Measurements from ENCODE around the gene TKT. TPM values are rescaled to one million over a fixed set of nuclear protein-coding genes. Genes with fewer than 3 reads are reported as not detected.

Gene TKT
- total RNA-seq, 1 donor from 2014 or later = 374 TPM

DNA sequence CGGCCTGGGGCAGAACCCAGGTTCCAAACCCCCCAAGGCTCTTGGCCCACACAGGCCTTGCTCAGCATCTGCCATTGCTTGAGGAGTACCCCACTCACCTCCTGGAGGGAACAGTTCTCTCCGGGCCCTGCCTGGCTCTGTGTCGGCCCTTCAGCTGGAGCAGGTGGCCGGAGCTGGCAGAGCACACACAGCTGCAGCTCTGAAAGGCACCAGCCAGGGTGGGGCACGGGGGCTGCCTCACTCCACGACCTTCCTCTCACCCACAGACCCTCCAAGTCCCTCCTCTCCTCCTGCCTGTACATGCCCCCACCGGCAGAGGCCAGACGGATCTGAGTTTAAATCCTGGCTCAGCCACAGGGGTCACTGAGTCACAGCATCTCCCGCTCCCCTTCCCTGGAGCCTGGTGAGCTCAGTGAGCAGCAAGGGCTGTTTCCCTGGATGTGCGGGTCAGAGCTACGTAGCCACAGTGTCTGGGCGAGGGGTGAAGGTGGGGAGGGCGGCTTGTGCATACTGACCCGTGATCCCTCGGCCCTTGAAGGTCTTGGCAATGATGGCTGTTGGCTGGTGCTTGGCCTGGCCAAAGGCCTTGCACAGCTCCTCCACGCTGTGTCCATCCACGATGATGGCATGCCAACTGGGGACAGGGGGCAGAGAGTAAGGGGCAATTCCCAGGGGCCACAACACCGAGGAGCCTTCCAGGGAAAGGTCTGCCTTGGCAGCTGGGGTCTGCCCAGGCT is 23.0 kb downstream of the TKT start:
- H3K27ac Mint-ChIP-seq = no peak overlapping the region
- H3K4me1 Mint-ChIP-seq (ENCODE audit: low read depth) = peaks cover 7% of the 10 kb centered on the region
- H3K9me3 Mint-ChIP-seq = no peaks in the 10 kb centered on the region
- peaks cover 64% of the 10 kb centered on the region for H3K36me3 Mint-ChIP-seq (ENCODE audit: low read depth)
- no peak overlapping the region for H3K4me3 Mint-ChIP-seq (ENCODE audit: low read depth)
- intact Hi-C loops (cut with micrococcal nuclease) = no loop called here
- DNase-seq (ENCODE audit: low spot score) = no peak
- no peaks in the 10 kb centered on the region for H3K27me3 Mint-ChIP-seq (ENCODE audit: low read depth)

- H3K4me1 Mint-ChIP-seq (ENCODE audit: low read depth) = peaks cover 6% of the 10 kb centered on the region
- no peak for DNase-seq (ENCODE audit: low spot score)
- H3K27ac Mint-ChIP-seq = no peak overlapping the region
- no peaks in the 10 kb centered on the region for H3K27me3 Mint-ChIP-seq (ENCODE audit: low read depth)
- H3K9me3 Mint-ChIP-seq = no peaks in the 10 kb centered on the region
- intact Hi-C loops (cut with micrococcal nuclease) = no loop called here
- H3K36me3 Mint-ChIP-seq (ENCODE audit: low read depth) = peaks cover 68% of the 10 kb centered on the region
- no peak overlapping the region for H3K4me3 Mint-ChIP-seq (ENCODE audit: low read depth)
Observed at GRCh38 chr3:53231532-53232511, 24.0 kb downstream of the TKT start.

GRCh38 chr3:53230789-53231188 is 25.0 kb downstream of the TKT start:
- Mint-ChIP-seq H3K4me3 (ENCODE audit: low read depth) (no peak overlapping the region), H3K27me3 (ENCODE audit: low read depth) (no peaks in the 10 kb centered on the region), H3K27ac (no peak overlapping the region), H3K4me1 (ENCODE audit: low read depth) (peaks cover 3% of the 10 kb centered on the region), H3K9me3 (no peaks in the 10 kb centered on the region), H3K36me3 (ENCODE audit: low read depth) (peaks cover 74% of the 10 kb centered on the region)
- DNase-seq (ENCODE audit: low spot score) = no peak
- intact Hi-C loops (cut with micrococcal nuclease) = no loop called here

DNA sequence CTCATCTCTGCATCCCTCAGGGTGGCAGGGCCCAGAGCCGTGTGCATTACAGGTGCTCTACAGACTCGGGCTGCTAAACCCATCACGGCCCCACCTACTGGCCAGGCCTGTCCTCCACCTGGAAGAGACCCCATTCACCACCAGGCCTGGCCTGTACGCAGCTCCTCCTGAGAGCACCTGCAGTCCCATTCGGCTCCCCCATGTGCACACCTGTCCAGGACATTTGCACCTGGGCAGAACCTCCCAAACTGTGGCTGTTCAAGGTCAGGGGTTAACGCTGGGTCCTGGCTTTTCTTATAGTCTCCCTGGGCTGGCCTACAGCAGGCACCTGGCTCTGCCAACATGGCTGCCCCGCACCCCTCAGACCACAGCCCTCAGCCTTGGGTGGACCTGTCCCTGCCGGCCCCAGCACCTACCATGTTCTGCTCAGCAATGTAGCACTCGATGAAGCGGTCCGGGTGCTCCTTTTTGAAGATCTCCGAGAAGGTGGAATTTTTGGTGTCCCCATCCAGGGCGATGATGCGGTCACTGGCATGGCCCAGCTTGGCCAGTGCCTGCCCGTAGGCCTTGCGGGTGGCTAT is 25.7 kb downstream of the TKT start:
- Mint-ChIP-seq H3K27me3 (ENCODE audit: low read depth) (no peaks in the 10 kb centered on the region), H3K4me3 (ENCODE audit: low read depth) (no peak overlapping the region), H3K27ac (no peak overlapping the region), H3K4me1 (ENCODE audit: low read depth) (peaks cover under 1% of the 10 kb centered on the region), H3K9me3 (no peaks in the 10 kb centered on the region), H3K36me3 (ENCODE audit: low read depth) (peaks cover 77% of the 10 kb centered on the region)
- no peak for DNase-seq (ENCODE audit: low spot score)
- intact Hi-C loops (cut with micrococcal nuclease) = no loop called here

DNA sequence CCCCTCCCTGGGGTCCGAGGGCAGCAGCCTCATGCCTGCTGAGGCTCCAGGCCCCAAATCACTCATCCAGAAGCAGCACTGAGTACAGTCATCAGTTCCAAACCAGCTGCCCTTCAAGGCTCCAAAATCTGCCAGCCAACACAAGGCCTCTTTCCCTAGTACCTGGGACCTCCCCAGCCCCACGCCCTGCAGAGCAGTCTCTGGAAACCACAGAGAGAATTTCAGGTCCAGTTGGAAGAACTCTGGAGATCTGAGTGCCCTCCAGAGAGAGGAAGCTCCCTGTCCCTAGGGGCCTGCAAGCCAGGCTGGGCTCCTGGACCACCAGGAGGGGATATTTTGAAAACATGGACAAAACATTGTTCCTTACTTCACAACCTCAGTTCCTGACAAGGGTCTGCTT is 26.2 kb downstream of the TKT start:
- DNase-seq (ENCODE audit: low spot score) = no peak
- Mint-ChIP-seq H3K4me1 (ENCODE audit: low read depth) (no peaks in the 10 kb centered on the region), H3K27ac (no peak overlapping the region), H3K4me3 (ENCODE audit: low read depth) (no peak overlapping the region), H3K36me3 (ENCODE audit: low read depth) (peaks cover 78% of the 10 kb centered on the region), H3K27me3 (ENCODE audit: low read depth) (no peaks in the 10 kb centered on the region), H3K9me3 (no peaks in the 10 kb centered on the region)
- intact Hi-C loops (cut with micrococcal nuclease) = no loop called here

GRCh38 chr3:53229171-53229570 is 26.7 kb downstream of the TKT start:
- H3K27me3 Mint-ChIP-seq (ENCODE audit: low read depth) = no peaks in the 10 kb centered on the region
- H3K27ac Mint-ChIP-seq = no peak overlapping the region
- no peak overlapping the region for H3K4me3 Mint-ChIP-seq (ENCODE audit: low read depth)
- H3K4me1 Mint-ChIP-seq (ENCODE audit: low read depth) = no peaks in the 10 kb centered on the region
- DNase-seq (ENCODE audit: low spot score) = no peak
- H3K9me3 Mint-ChIP-seq = no peaks in the 10 kb centered on the region
- intact Hi-C loops (cut with micrococcal nuclease) = no loop called here
- peaks cover 77% of the 10 kb centered on the region for H3K36me3 Mint-ChIP-seq (ENCODE audit: low read depth)

DNA sequence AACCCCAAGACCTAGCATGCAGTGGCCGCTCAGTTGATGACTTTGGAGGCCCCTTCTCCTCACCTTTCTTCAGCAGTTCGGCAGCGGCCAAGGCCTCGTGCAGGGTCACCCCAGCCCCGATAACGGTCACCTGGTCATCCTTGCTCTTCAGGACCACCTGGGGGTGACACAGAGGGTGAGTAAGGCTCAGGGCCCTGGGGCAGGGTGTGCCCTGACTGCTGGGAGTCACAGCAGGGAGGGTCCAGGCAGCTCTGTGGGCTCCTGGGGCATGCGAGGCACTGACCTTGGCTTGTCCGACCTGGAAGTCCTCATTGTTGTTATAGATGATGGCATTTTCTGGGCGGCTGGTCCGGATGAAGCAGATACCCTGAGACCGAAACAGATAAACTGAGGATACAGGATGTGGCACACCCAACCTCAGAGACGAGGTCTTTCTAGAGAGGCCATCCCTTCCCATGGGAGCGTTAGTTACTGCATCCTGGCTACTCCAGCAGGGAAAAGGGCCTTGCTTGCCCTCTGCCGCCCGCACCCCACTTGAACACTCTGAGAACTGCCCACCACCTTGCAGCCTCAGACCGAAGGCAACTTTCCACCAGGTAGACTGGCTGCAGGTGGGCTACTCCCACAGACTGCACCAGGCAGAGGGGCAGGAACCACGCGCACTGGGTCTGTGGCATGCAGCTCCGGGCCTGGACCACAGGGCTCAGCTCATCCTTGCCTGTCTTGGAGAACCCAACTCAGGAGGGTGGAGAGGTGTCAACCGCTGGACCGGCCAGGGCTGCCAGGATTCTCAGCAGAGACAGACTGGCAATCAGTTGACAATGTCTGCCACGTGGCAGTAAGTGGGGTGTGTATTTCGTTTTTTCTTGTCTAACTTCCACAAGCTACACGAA is 27.6 kb downstream of the TKT start:
- Mint-ChIP-seq H3K9me3 (no peaks in the 10 kb centered on the region), H3K27ac (no peak overlapping the region), H3K4me3 (ENCODE audit: low read depth) (no peak overlapping the region), H3K27me3 (ENCODE audit: low read depth) (no peaks in the 10 kb centered on the region), H3K4me1 (ENCODE audit: low read depth) (no peaks in the 10 kb centered on the region), H3K36me3 (ENCODE audit: low read depth) (peaks cover 76% of the 10 kb centered on the region)
- DNase-seq (ENCODE audit: low spot score) = no peak
- intact Hi-C loops (cut with micrococcal nuclease) = no loop called here

DNA sequence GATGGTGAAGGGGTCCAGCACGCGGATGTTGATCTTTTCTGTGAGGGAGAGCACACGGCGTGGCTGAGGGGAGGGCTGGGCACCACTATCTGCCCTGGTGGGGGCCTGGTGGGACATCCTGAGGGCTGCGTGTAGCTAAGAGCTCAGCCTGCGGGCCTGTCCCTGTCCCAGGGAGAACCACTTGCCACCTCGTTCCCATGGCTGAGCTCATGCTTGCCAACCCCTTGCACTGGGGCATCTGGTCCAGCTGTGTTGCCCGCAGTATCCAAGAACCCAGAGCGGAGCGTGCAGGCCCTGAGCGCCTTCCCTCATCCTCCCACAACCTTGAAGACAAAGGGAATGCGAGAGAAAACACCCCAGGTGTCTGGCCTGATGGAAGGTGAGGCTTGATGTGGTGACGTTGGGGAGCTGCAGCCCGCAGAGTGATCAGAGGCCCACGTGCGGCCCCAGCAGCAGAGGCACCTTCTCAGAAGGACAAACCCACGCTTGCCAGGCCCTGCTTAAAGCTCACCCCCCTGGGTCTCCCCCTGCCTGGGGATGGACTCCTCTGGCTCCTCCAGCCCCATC is 28.9 kb downstream of the TKT start:
- Mint-ChIP-seq H3K27ac (no peak overlapping the region), H3K4me3 (ENCODE audit: low read depth) (no peak overlapping the region), H3K36me3 (ENCODE audit: low read depth) (peaks cover 71% of the 10 kb centered on the region), H3K9me3 (no peaks in the 10 kb centered on the region), H3K27me3 (ENCODE audit: low read depth) (no peaks in the 10 kb centered on the region), H3K4me1 (ENCODE audit: low read depth) (no peaks in the 10 kb centered on the region)
- intact Hi-C loops (cut with micrococcal nuclease) = no loop called here
- DNase-seq (ENCODE audit: low spot score) = no peak

- peaks cover 67% of the 10 kb centered on the region for H3K36me3 Mint-ChIP-seq (ENCODE audit: low read depth)
- no peak overlapping the region for H3K27ac Mint-ChIP-seq
- no peak for DNase-seq (ENCODE audit: low spot score)
- no peaks in the 10 kb centered on the region for H3K27me3 Mint-ChIP-seq (ENCODE audit: low read depth)
- intact Hi-C loops (cut with micrococcal nuclease) = no loop called here
- H3K4me3 Mint-ChIP-seq (ENCODE audit: low read depth) = no peak overlapping the region
- no peaks in the 10 kb centered on the region for H3K4me1 Mint-ChIP-seq (ENCODE audit: low read depth)
- no peaks in the 10 kb centered on the region for H3K9me3 Mint-ChIP-seq
Observed at GRCh38 chr3:53226142-53226840, 29.5 kb downstream of the TKT start.

- H3K36me3 Mint-ChIP-seq (ENCODE audit: low read depth) = peaks cover 63% of the 10 kb centered on the region
- no peaks in the 10 kb centered on the region for H3K27me3 Mint-ChIP-seq (ENCODE audit: low read depth)
- no peaks in the 10 kb centered on the region for H3K4me1 Mint-ChIP-seq (ENCODE audit: low read depth)
- no peak for DNase-seq (ENCODE audit: low spot score)
- intact Hi-C loops (cut with micrococcal nuclease) = no loop called here
- no peak overlapping the region for H3K27ac Mint-ChIP-seq
- no peaks in the 10 kb centered on the region for H3K9me3 Mint-ChIP-seq
- no peak overlapping the region for H3K4me3 Mint-ChIP-seq (ENCODE audit: low read depth)
Observed at GRCh38 chr3:53225651-53226050, 30.2 kb downstream of the TKT start.

- Mint-ChIP-seq H3K4me1 (ENCODE audit: low read depth) (peaks cover under 1% of the 10 kb centered on the region), H3K27me3 (ENCODE audit: low read depth) (no peaks in the 10 kb centered on the region), H3K9me3 (no peaks in the 10 kb centered on the region), H3K27ac (no peak overlapping the region), H3K4me3 (ENCODE audit: low read depth) (no peak overlapping the region), H3K36me3 (ENCODE audit: low read depth) (peaks cover 63% of the 10 kb centered on the region)
- DNase-seq (ENCODE audit: low spot score) = no peak
- intact Hi-C loops (cut with micrococcal nuclease) = no loop called here
Observed at GRCh38 chr3:53225181-53225580, 30.6 kb downstream of the TKT start.

Measured in activated T-helper 2 cell treated with anti-CD3 and anti-CD28 coated beads, Interferon-gamma antibody, Interleukin-2, Interleukin-4, amounts not matched to agents 10 μg/mL and 5 μg/mL and 100 μg/mL, durations not matched to agents 14 hours and 24 hours and 36 hours (primary cell).